Astrocyte of the hippocampus (primary cell): ENCODE results near the gene CD226.
A peak's percentile ranks its signal among the peaks of the same experiment; 100 is the strongest.

Source experiments
- DNase-seq: peaks from one replicate; pipeline ENCODE4 v3.0.0; 2011; ENCODE audit warnings: low read depth, low spot score

Gene CD226

DNA sequence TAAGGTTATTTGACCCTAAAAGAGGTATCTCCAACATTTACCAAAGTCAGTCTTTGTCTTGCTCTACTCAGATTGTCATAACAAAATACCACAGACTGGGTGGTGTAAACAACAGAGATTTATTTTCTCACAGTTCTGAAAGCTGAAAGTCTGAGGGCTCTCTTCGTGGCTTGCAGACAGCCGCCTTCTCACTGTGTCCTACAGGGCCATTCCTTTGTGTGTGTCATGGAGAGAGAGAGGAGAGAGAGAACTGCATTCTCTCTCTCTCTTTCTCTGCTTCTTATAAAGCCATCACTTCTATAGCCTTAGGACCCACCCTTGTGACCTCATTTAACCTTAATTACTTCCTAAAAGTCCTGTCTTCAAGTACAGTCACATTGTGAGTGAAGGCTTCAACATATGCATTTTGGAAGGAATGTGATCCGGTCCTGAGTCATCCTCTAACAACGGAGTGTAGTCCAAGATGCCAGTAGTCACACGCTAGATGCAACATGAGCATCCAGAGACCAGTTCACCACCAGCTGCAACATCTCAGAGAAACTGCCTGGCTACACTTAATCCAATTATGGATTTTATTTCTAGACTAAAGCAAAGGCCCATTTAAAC lies 130.2 kb downstream of the CD226 start:
- DNase-seq, result peak; percentile 42

DNA sequence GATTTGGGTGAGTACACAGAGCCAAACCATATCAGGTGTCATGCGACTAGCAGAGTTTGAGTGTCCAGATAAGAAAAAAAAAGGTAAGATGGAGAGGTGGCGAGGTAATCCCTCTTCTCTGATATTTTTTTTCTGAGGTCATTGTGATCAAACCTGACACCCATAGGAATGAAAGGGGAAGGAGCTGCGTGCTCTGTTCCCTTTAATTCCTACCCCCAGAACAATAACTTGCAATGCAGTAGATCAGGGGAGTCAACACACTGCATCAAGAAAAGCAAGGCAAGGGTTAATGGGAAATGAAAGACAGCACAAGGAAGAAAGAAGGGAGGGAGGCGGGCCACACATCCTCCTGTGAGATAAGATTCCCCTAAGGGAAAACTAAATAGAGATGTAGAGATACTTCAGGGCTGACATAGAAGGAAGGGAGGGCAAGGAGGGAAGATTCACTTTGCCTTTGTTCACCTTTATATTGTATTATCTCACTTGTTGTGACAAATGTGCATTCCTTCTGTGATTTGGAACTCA lies 132.8 kb downstream of the CD226 start:
- DNase-seq, result no peak

DNA sequence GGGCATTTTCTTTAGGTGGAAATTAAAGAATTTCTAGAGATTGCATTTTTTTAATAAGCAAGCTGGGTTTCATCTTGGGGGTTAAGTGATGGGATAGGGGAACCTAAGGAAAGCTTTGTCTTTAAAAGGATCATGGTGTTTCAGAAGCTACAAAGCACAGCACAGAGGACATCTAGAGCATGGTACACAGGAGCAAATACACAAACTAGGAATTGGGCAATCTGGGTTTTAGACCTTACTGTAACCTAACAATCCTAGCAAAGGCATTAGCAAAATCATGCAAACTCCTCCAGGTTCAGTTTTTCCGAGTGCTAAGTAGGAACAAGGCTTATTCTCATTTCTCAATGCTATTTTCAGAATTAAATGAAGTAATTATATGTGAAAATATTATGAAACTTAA lies 134.1 kb downstream of the CD226 start:
- no peak for DNase-seq

DNA sequence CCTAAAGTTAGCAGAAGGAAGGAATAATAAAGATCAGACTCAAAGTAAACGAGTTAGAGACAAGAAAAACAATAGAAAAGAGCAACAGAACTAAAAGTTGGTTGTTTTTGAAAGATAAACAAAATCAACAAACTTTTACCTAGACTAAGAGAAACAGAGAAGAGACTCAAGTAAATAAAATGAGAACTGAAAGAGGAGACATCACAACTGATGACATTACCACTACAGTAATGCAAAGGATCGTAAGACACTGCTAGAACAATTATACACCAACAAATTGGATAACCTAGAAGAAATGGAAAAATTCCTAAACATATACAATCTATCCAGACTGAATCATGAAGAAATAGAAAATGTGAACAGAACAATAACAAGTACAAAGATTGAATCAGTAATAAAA lies 139.3 kb downstream of the CD226 start:
- no peak for DNase-seq

DNA sequence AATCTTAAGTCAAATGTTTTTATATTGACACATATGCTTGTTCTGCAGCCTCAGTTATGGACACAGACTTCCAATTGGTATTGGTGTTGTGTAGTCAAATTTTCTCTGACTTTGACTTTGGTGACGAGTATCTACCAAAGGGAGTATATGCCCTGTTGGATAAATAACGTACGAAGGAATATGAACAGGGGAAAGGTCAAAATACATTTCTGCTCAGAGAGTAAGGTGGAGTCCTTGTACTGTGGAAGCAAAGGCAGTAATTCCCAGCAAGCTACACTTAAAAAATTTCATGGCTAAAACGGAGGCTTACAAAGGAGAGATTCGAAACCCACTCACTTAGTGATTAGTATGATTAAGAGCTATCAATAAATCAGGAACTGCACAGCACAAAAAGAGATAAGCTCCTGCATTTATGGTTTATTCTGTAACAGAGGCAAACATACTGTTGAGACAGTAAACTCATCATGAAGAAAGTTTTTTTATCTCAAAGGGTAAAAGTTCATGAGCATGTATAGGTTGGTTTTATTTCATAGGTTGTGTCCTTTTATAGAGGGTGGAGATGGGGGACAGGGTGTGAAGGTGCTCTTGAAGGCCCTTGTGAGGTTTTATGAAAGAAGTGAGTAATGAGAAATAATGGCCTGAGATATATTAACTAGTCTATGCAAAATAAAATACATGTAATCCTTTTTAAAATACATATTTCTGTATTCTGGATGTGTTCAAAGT lies 142.7 kb downstream of the CD226 start:
- no peak for DNase-seq
